HG02840 (cell line): ENCODE data around the gene RCAN2.

ENCODE experiments used
- ATAC-seq: cut with Tn5 transposase; IDR thresholded peaks from one replicate; pipeline ENCODE4 v1.9.1; 2021; ENCODE audit warnings: mild to moderate bottlenecking, moderate library complexity, moderate number of reproducible peaks; ENCODE audit not compliant: unreplicated experiment, low FRiP score

The RCAN2 gene

GRCh38 chr6:46269447-46270229 lies 221.6 kb downstream of the RCAN2 start:
- ATAC-seq: no peak

- no peak for ATAC-seq
Measured at GRCh38 chr6:46267515-46267914, 223.7 kb downstream of the RCAN2 start.

- ATAC-seq: no peak
Measured at GRCh38 chr6:46265373-46265772, 225.9 kb downstream of the RCAN2 start.

- no peak for ATAC-seq
Measured at GRCh38 chr6:46263707-46264086, 227.6 kb downstream of the RCAN2 start.

- ATAC-seq: no peak
Measured at GRCh38 chr6:46262928-46263706, 228.1 kb downstream of the RCAN2 start.

- no peak for ATAC-seq
Measured at GRCh38 chr6:46258249-46258648, 233.0 kb downstream of the RCAN2 start.

- ATAC-seq: no peak
Measured at GRCh38 chr6:46255528-46255927, 235.7 kb downstream of the RCAN2 start.

- no peak for ATAC-seq
Measured at GRCh38 chr6:46254946-46255345, 236.3 kb downstream of the RCAN2 start.

GRCh38 chr6:46254331-46254730 lies 236.9 kb downstream of the RCAN2 start:
- no peak for ATAC-seq

- ATAC-seq: no peak
Measured at GRCh38 chr6:46251583-46252339, 239.5 kb downstream of the RCAN2 start.

- ATAC-seq: no peak
Measured at GRCh38 chr6:46248143-46248542, 243.1 kb downstream of the RCAN2 start.

- ATAC-seq: no peak
Measured at GRCh38 chr6:46246727-46247126, 244.5 kb downstream of the RCAN2 start.

- no peak for ATAC-seq
Measured at GRCh38 chr6:46246081-46246480, 245.2 kb downstream of the RCAN2 start.

GRCh38 chr6:46244670-46245069 lies 246.6 kb downstream of the RCAN2 start:
- ATAC-seq: no peak

GRCh38 chr6:46243754-46244153 lies 247.5 kb downstream of the RCAN2 start:
- ATAC-seq: no peak

- no peak for ATAC-seq
Measured at GRCh38 chr6:46242921-46243320, 248.3 kb downstream of the RCAN2 start.

GRCh38 chr6:46240866-46241565 lies 250.2 kb downstream of the RCAN2 start:
- ATAC-seq: no peak

GRCh38 chr6:46236752-46237151 lies 254.5 kb downstream of the RCAN2 start:
- no peak for ATAC-seq

- no peak for ATAC-seq
Measured at GRCh38 chr6:46235242-46235641, 256.0 kb downstream of the RCAN2 start.

GRCh38 chr6:46234700-46235099 lies 256.5 kb downstream of the RCAN2 start:
- no peak for ATAC-seq

- ATAC-seq: no peak
Measured at GRCh38 chr6:46234156-46234556, 257.1 kb downstream of the RCAN2 start.
